ENCODE data around the gene KIRREL3.

KIRREL3 gene

GRCh38 chr11:126624506-126624905 lies 376.1 kb downstream of the KIRREL3 start:
- no peak for DNase-seq

- no peak for DNase-seq
Observed at GRCh38 chr11:126619516-126619915, 381.1 kb downstream of the KIRREL3 start.

- no peak for DNase-seq
Observed at GRCh38 chr11:126615845-126616244, 384.7 kb downstream of the KIRREL3 start.

GRCh38 chr11:126613272-126613671 lies 387.3 kb downstream of the KIRREL3 start:
- no peak for DNase-seq

DNA sequence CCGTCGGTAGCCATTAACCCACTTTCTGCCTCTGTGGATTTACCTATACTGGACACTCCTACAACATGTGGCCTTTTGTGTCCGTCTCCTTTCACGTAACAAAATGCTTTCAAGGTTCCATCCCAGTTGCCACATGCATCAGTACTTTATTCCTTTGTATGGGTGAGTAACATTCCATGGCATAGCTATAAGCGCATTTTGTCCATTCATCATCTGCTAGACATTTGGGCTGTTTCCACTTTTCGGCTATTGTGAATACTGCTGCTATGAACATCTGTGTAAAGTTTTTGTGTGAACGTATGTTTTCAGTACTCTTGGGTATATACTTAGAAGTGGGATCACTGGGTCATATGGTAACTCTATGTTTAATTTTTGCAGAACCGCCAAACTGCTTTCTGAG lies 387.9 kb downstream of the KIRREL3 start:
- no peak for DNase-seq

DNA sequence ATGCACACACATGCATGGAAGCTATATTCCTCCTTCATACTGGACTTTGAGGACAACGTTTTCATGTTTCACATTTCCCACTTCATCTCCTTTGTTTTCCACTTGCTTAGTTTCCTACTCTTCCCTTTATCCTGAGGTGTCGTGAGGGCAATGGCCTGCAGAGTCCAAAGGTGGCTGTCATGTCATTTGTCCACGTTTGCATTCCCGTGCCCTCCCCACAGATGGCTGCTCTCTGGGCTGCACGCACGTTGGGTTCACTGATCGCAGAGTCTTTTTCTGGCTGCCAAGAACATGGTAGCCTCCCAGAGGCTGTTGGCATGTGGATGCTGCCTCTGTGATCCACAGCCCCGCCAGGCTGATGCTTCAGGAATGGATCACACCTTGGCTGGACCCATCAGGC lies 389.1 kb downstream of the KIRREL3 start:
- no peak for DNase-seq

DNA sequence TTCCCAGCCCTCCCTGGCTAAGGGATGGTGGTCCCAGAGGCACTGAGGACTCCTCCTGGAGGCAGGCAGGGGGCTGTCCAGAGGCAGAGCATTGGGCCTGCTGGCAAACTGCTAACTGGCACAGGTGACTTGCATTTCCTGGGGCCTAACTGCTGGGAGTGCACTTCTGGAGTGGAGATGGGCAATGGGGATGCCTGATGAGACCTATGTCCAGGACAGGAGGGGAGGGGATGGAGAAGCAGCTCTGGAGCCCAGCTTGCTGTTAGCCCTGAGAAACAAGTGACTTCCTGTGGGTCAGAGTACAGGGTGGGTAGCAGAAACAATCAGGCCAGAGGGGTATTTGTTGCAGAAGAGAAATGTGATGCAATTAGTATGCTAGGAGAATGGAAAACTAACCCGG lies 391.9 kb downstream of the KIRREL3 start:
- DNase-seq, result no peak

DNA sequence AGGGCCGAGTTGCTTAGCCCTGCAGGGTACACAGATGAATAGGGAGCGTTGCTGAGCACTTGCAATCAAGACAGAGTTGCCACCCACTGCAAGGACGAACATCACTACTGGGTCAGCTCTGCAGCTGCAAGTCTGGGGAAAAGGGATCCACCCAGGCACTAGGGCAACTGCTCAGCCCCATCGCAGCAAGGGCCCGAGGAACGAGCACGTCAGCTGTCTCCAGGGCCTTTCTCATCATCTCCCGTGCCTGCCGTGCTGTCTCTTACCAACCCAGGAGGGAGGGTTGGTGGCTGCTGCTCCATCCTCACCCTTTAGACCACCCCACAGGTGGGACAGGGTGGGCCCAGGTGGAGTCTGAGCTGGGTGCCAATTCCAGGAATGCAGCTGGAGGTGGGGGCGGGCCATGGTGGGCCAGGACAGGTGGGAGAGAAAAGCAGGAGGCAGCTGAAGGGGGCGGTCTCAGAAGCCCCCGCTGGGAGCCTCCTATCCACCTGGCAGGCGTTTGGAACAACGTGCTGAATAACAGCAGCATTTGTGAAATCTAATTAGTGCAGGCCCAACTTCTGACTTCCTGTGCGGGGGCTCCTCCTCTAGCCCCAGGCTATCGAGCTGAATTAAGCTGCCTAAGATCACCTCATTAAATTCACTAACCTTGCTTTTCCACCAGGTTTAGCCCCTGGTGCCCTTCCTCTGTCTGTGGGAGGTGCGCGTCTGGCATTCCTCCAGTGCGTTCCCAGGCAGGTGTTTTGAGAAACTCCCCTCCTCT lies 392.6 kb downstream of the KIRREL3 start:
- DNase-seq, result no peak

GRCh38 chr11:126607374-126607773 lies 393.2 kb downstream of the KIRREL3 start:
- DNase-seq, result no peak

GRCh38 chr11:126606484-126606883 lies 394.1 kb downstream of the KIRREL3 start:
- DNase-seq, result no peak

DNA sequence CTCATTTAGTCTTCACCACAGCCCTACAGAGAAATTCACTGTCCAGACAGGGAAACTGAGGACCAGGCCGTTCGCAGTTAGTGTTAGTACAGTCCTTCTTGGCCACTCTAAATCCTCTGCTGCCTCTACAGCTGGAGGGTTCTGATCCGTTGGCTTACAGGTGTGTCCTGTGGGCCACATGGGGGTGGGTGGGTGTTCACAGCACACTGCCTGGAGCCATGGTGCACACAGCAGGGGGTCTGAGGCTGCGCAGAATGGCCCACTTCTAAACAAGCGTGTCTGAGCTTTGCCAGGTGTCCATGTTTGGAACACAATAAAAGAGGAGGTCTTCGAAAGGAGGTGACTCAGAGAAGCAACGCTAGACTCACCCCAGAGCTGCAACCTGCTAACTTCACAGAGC lies 396.1 kb downstream of the KIRREL3 start:
- DNase-seq, result no peak

GRCh38 chr11:126603486-126603885 lies 397.1 kb downstream of the KIRREL3 start:
- no peak for DNase-seq

GRCh38 chr11:126602993-126603392 lies 397.6 kb downstream of the KIRREL3 start:
- no peak for DNase-seq

DNA sequence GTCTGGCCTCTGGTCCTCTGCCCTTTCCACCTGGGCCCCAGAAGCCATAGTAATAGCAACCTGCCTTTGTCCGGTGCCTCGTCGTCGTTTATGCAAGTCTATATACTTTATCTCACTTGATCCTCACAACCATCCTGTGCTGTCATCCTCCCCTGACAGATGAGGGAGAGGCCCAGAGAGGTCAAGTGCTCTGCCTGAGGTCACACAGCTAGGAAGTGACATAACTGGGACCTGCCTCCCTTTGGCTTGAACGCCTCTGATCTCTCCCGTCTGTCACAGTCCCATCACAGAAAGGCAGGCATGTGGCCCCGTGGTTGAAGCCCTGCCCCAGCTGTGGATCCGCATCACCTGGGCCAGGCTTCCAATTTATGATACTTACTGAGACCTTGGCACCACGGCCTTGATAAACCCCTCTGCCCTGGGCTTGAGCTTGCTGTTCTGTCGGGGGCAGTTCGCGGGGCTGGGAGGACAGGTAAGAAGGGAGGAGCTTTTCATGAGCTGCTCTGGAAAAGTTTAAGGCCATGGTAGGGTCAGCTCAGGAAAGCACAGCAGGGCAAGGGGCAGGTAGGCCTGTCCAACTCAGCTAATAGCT lies 398.1 kb downstream of the KIRREL3 start:
- no peak for DNase-seq

- DNase-seq, result no peak
Observed at GRCh38 chr11:126601550-126602215, 398.9 kb downstream of the KIRREL3 start.

- DNase-seq, result no peak
Observed at GRCh38 chr11:126601136-126601535, 399.4 kb downstream of the KIRREL3 start.

DNA sequence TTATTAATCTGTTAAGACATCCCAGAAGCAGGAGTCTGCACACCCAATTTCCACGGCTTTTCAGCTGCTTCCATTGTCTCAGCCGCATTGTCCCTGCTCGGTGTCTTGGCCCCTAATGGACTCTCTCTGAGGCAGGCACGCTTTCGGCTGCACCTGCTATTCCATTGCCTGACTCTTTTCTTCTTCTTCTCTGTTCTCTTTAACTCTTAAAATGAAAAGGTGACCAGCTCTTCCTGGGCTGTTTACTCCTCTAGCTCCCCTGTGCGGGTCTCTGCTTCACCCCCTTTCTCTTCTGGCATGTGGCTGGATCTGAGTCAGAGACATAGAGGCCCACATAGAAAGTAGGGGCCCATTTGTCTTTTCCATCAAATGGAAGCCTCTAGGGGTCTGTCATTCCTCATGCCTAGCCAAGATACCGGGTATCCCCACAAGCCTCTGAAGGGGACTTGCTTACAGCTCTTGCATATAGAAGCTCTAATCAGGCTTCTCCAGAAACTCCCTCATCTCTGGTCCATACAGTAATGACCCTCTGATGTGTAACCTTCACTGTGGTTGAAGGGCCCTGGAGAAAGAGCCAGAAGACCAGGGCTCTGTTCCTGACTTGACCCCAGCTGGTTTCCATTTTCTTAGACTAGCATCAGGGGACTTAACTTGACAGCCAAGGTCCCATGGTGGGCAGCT lies 401.2 kb downstream of the KIRREL3 start:
- DNase-seq, result no peak

GRCh38 chr11:126598344-126599216 lies 402.0 kb downstream of the KIRREL3 start:
- no peak for DNase-seq

DNA sequence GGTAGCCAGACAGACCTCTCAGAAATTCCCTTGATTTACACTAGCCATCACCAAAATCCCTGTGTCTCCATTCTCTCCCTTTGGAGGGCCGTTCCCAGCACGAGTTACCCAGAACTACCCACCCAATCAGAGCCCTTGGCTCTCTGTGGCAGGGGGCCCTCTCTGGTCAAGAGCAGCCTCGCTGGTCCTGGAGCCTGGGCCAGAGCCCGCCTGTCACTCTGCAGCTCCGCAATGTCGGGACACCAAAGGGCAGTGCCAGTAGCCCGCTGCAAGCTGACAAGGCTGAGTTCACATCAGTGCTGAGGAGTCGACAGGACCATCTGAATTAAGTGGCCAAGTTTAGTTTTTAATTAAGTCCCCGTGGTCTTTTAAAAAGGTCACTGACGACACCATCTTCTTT lies 403.5 kb downstream of the KIRREL3 start:
- DNase-seq, result no peak

GRCh38 chr11:126596474-126596873 lies 404.1 kb downstream of the KIRREL3 start:
- no peak for DNase-seq

- DNase-seq, result no peak
Observed at GRCh38 chr11:126595560-126595959, 405.0 kb downstream of the KIRREL3 start.

GRCh38 chr11:126594921-126595367 lies 405.6 kb downstream of the KIRREL3 start:
- DNase-seq, result no peak

Data from stimulated activated naive CD4-positive, alpha-beta T cell (primary cell).